ENCODE results near the gene IFT122.

DNA sequence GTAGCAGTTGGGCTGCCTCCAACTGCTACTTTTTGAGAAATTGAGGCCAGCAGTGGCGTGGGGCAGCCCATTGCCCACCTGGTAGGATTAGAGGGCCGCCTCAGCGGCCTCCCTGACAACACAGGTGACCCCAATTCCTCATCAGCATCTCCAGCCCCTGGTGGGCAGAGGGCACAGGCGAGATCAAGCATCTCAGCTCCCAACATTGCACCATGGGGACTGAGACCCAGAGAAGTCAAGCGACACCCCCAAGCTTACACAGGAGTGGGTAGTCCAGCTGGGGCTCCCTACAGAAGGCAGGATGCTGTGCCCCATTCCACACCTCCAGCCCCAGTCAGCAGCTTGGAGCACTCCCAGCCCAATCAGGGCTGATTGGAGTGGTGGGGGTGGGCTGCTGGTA is 102.7 kb downstream of the IFT122 start:
- TF ChIP-seq POLR2A (IDR thresholded peaks at IDR 0.05) (no peak), CTCF (IDR thresholded peaks at IDR 0.05) (no peak)
